Stimulated activated CD8-positive, alpha-beta memory T cell treated with anti-CD3 and anti-CD28 coated beads, Interleukin-12 subunit alpha, Interleukin-12 subunit beta, amount 100 ng/mL, for 24 hours (primary cell): ENCODE results near the gene RFFL.

ENCODE experiments used
- DNase-seq: peaks from one replicate; pipeline ENCODE4 v3.0.0-alpha.2; 2020; ENCODE audit errors: extremely low read depth

The RFFL gene

GRCh38 chr17:35081638-35082037, 18.1 kb upstream of the RFFL start:
- no peak for DNase-seq

GRCh38 chr17:35080536-35080935, 17.0 kb upstream of the RFFL start:
- DNase-seq: no peak

GRCh38 chr17:35079547-35080423, 16.3 kb upstream of the RFFL start:
- no peak for DNase-seq

GRCh38 chr17:35076874-35077273, 13.4 kb upstream of the RFFL start:
- no peak for DNase-seq

- DNase-seq: no peak
These were observed 11.5 kb upstream of the RFFL start for GRCh38 chr17:35074711-35075707.

- no peak for DNase-seq
These were observed 10.6 kb upstream of the RFFL start for GRCh38 chr17:35073991-35074627.

GRCh38 chr17:35073183-35073790, 9.8 kb upstream of the RFFL start:
- no peak for DNase-seq

- DNase-seq: no peak
These were observed 5.8 kb upstream of the RFFL start for GRCh38 chr17:35069311-35069710.

- no peak for DNase-seq
These were observed 4.7 kb upstream of the RFFL start for GRCh38 chr17:35068249-35068648.

- no peak for DNase-seq
These were observed 2.4 kb upstream of the RFFL start for GRCh38 chr17:35065880-35066279.

GRCh38 chr17:35064516-35065215, 1.2 kb upstream of the RFFL start:
- no peak for DNase-seq

GRCh38 chr17:35062308-35062707, 1.2 kb downstream of the RFFL start:
- DNase-seq: no peak

- no peak for DNase-seq
These were observed 6.1 kb downstream of the RFFL start for GRCh38 chr17:35057332-35057915.

GRCh38 chr17:35056013-35056412, 7.5 kb downstream of the RFFL start:
- DNase-seq: no peak

- DNase-seq: no peak
These were observed 10.3 kb downstream of the RFFL start for GRCh38 chr17:35053204-35053603.

- DNase-seq: no peak
These were observed 10.7 kb downstream of the RFFL start for GRCh38 chr17:35052780-35053179.

GRCh38 chr17:35052241-35052610, 11.3 kb downstream of the RFFL start:
- DNase-seq: no peak

- no peak for DNase-seq
These were observed 11.8 kb downstream of the RFFL start for GRCh38 chr17:35051579-35052240.

GRCh38 chr17:35051183-35051578, 12.3 kb downstream of the RFFL start:
- DNase-seq: no peak

- DNase-seq: no peak
These were observed 13.3 kb downstream of the RFFL start for GRCh38 chr17:35050170-35050569.
